ENCODE measurements around the gene LPGAT1.
A peak's percentile ranks its signal among the peaks of the same experiment; 100 is the strongest.
"Not testable (repeated sequence)": the region's sequence is repeated elsewhere in the genome, so short reads cannot be mapped to it uniquely, and the experiment has no call there.

Gene LPGAT1, protein sequence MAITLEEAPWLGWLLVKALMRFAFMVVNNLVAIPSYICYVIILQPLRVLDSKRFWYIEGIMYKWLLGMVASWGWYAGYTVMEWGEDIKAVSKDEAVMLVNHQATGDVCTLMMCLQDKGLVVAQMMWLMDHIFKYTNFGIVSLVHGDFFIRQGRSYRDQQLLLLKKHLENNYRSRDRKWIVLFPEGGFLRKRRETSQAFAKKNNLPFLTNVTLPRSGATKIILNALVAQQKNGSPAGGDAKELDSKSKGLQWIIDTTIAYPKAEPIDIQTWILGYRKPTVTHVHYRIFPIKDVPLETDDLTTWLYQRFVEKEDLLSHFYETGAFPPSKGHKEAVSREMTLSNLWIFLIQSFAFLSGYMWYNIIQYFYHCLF

GRCh38 chr1:211830328-211831142, at the start of gene LPGAT1:
TSS of gene LPGAT1 (minus strand) at chr1:211830763. CDS start at chr1:211829296, 1,467 bp downstream.
- DNase-seq (ENCODE audit: low read depth, low spot score), result no peak
- H3K27ac ChIP-seq, result peak within 1 kb of the TSS; percentile 55

DNA sequence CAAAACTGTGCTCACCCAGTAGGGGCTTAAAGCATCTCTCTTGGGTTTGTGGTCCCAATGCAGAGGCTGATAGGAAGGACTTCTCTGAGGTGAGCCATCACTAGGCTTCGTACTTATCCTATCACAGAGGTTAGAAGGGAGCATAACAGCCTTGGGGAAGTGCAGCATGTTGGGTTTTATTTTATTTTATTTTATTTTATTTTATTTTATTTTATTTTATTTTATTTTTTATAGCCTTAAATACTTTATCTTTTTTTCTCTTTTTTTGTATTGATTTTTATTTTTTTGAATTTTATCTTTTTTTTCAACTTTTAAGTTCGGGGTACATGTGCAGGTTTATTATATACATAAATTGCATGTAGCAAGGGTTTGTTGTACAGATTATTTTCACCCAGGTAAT, 48.9 kb upstream of the LPGAT1 start:
- H3K27ac ChIP-seq, result no peak overlapping the region
- DNase-seq (ENCODE audit: low read depth, low spot score), result no peak

DNA sequence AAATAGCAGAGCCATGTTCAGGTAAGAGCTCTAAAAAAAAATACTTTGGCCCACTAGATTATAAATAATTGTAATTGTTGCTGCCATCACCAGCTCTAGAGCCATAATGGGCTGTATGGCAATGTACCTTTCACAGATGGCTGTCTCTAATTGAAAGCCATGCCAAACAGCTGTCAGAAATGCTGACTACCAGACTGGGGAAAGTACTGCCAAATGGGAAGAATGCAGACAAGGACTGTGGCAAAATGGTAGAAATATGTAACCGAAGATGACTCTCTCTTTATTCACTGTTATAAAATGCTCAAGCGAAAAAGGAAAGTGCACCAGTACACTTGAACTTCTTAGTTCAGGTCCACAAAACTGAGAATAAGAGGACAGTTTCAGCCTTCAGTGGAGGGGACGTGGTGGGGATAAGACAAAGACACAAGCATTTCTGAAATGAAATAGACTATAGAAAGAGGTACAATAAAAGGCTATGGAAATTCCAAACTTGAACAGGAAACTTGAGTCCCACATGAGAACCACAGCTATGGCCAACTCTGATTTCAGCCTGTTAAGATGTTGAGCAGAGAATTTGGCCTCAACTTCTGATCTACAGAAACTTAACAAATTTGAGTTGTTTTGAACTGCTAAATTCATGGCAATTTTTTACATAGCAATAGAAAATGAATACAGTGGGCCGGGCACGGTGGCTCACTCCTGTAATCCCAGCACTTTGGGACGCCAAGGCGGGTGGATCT, 46.5 kb upstream of the LPGAT1 start:
- DNase-seq (ENCODE audit: low read depth, low spot score), result no peak
- no peak overlapping the region for H3K27ac ChIP-seq

DNA sequence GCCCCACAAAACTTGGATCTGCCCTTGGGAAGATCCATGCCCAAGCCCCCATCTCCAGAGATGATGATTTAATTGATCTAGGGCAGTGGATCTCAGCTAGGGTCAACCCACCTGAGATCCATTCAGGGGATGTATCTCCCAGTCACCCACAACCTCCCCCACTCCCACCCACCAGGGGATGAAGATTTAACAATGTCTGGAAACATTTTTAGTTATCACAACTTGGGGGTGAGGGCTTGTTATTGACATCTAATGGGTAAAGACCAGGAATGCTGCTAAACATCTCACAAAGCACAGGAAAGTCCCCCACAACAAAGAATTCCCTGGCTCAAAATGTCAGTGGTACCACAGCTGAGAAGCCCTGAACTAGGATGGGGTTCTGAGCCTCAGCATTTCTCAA, 45.0 kb upstream of the LPGAT1 start:
- no peak overlapping the region for H3K27ac ChIP-seq

GRCh38 chr1:211874521-211875347, 44.2 kb upstream of the LPGAT1 start:
- no peak overlapping the region for H3K27ac ChIP-seq
- DNase-seq (ENCODE audit: low read depth, low spot score), result no peak

More for the DNA sequence above, 45.0 kb upstream of the LPGAT1 start:
- no peak for DNase-seq (ENCODE audit: low read depth, low spot score)

DNA sequence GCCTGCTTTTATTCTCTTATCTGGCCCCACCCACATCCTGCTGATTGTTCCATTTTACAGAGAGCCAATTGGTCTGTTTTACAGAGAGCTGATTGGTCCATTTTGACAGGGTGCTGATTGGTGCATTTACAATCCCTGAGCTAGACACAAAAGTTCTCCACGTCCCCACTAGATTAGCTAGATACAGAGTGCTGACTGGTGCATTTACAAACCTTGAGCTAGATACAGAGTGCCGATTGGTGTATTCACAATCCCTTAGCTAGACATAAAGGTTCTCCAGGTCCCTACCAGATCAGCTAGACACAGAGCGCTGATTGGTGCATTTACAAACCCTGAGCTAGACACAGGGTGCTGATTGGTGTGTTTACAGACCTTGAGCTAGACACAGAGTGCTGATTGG, 43.2 kb upstream of the LPGAT1 start:
- not testable (repeated sequence) for H3K27ac ChIP-seq; DNase-seq (ENCODE audit: low read depth, low spot score)

DNA sequence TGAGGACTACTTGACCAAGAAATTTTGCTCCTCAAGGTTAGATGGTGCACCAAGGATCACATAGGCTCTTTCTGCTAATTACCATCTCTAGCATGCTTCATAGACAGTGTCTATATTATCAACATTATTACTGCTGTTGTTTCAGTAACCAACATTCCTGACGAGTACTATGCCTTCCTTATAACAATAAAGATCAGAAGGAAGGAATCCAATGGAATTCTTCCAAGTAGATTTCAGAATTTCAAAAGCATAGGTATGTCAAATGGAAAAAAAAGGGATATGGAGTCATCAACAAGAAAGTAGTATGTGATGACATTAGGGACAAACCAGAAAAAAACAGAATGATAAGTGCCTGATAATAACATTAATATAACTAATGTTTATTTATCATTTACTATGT, 39.6 kb upstream of the LPGAT1 start:
- no peak for DNase-seq (ENCODE audit: low read depth, low spot score)
- H3K27ac ChIP-seq, result no peak overlapping the region

GRCh38 chr1:211865180-211865579, 34.6 kb upstream of the LPGAT1 start:
- no peak for DNase-seq (ENCODE audit: low read depth, low spot score)
- H3K27ac ChIP-seq, result no peak overlapping the region

DNA sequence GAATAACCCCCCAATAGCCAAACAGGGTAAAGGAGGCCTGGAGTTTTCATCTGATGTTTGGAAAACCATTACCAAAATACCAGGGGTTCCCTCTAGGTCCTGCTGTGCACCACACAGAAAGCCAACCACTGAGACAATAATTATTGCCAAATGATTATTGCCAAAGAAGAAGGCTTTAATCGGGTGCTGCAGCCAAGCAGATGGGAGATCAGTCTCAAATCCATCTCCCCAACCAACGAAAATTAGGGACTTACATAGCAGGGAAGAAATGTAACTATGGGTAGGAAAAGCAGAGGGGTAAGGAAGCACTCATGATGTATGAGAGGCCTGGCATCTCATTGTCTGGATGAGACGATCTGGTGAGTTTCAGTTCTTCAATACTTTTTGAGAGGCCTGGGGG, 28.8 kb upstream of the LPGAT1 start:
- H3K27ac ChIP-seq, result no peak overlapping the region
- DNase-seq (ENCODE audit: low read depth, low spot score), result no peak

DNA sequence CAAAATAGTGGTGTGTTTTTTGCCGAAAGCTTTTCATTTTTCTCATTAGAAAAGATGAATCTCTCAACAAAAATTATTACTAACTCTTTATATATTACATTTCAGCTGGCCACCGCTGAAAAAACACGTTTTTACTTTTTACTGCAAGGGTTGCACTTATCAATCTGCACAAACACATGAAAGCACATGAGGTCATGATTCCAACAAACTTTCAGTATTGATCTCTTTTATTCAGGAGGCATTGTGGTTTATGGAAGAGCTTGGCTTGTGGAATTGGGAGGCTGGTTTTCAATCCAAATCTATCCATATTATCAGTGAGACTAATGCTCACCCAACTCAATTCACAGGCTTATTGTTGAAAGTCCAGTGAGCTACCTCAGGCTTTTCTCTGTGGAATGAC, 20.6 kb upstream of the LPGAT1 start:
- no peak overlapping the region for H3K27ac ChIP-seq
- no peak for DNase-seq (ENCODE audit: low read depth, low spot score)

DNA sequence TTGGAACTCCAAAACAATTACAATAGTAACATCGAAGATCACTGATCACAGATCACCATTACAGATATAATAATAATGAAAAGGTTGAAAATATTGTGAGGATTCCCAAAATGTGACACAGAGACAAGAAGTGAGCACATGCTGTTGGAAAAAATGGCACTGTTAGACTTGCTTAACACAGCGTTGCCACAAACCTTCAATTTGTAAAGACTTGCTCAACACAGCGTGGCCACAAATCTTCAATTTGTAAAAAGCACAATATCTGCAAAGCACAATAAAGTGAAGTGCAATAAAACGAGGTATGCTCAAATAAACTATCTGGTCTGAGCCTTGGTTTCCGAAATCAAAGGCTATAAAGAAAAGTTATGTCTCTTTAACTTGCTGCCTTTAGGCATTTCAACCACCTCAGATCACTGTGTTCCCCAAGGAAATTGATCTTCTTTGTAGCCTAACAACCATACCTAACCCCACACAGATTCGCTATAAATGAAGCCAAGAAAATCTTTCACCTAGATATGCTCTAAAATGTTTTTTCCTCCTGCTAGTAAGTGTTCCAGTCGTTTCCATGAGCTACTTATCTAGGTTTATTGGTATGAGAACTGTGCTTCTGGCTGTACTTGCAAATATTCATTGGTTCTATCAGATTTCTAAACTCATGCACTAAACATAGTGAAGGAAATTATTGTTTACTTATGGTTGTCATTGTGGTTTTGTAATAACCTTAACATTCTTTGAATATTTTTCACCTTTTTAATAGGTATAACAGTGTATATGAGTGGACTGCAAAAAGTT, 13.1 kb upstream of the LPGAT1 start:
- no peak overlapping the region for H3K27ac ChIP-seq
- DNase-seq (ENCODE audit: low read depth, low spot score), result no peak

DNA sequence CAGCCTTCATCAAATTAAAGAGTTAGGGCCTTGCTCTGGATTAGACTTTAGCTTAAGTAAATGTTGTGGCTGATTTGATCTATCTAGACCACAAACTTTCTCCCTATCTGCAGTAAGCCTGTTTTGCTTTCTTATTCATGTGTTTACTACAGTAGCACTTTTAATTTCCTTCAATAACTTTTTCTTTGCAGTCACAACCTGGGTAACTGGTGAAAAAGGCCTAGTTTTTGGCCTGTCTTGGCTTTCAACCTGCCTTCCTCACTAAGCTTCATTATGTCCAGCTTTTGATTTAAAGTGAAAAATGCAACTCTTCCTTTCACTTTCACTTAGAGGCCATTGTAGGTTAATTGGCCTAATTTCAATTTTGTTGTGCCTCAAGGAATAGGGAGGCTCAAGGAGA, 12.5 kb upstream of the LPGAT1 start:
- no peak for DNase-seq (ENCODE audit: low read depth, low spot score)
- no peak overlapping the region for H3K27ac ChIP-seq

DNA sequence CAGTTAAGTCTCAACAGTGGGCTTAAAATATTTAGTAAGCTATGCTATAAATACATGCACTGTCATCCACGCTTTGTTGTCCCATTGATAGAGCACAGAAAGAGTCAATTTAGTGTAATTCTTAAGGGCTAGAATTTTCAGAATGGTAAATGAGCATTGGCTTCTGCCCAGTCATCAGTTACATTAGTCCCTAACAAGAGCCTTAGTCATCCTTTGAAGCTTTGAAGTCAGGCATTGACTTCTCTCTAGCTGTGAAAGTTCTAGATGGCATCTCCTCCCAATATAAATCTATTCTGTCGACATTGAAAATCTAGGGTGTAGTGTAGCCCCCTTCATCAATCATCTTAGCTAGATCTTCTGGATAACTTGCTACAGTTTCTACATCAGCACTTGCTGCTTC, 12.0 kb upstream of the LPGAT1 start:
- no peak for DNase-seq (ENCODE audit: low read depth, low spot score)
- no peak overlapping the region for H3K27ac ChIP-seq

DNA sequence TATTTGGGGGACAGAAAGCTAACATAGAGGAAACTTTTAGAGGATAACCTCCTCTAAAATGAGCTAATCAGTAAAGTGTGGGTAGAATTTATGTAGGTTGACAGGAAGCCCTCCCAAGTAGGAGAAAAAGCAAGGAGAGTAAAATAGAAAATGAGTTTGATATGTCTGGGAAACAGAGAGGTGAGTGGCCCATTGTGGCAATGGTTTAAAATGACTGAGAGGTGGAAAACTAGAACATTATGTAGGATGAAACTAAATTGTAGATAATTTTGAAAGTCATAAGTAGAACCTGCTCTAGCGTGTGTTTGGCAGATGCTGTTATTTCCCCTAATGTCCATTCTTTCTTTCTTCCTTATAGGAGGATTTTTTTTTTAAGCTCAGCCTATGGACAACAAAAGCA, 8.5 kb upstream of the LPGAT1 start:
- no peak for DNase-seq (ENCODE audit: low read depth, low spot score)

DNA sequence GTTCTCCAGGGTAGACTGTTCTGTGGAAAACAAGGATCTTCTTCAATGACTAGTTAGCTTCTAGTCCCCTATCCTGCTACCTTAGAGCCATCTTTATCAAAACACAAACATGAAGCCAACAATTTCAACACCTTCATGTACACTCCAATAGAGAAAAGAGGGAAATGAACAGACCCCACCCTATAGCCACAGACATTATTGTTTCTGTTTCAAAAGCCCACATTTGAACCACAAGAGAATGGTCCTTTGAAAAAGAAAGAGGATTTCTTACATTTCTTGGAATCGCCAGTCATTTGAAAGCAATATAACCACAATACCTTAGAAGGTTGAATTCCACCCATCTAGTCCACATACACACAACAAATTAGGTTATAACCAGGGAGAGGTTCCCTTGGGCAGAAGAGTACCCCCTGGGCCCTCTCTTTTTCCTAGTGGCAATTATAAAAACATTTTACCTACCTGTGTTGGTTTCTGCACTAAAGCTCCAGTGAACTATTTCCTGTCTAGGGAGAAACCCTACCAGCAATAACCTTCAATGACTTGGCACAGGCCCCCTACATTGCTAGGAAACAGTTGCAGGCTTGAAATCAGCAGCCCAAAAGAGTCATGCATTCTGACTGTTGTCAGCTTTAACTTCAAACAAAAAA, 2.7 kb upstream of the LPGAT1 start:
- no peak overlapping the region for H3K27ac ChIP-seq
- no peak for DNase-seq (ENCODE audit: low read depth, low spot score)

More for the DNA sequence above, 8.5 kb upstream of the LPGAT1 start:
- no peak overlapping the region for H3K27ac ChIP-seq

DNA sequence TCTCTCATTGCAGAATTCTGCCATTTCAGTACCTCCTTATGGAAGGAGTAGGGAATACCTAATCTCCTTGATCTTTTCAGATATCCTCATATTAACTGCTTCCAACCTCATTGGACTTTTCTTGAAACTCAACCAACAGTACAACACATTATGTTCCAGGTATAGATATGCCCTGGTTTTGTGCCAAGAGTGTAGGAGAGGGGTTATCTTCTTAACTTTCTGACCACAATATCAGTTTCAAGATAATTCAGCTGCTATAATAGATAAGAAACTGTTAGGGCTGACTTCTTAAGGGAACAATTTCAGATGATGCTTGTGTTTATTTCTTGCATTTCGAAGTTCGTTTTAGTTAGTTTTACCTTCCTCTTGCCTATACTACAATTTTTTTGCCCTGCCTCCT, 2.1 kb upstream of the LPGAT1 start:
- no peak overlapping the region for H3K27ac ChIP-seq
- no peak for DNase-seq (ENCODE audit: low read depth, low spot score)

- no peak for DNase-seq (ENCODE audit: low read depth, low spot score)
- no peak overlapping the region for H3K27ac ChIP-seq
Measured at GRCh38 chr1:211831558-211832323, 1.2 kb upstream of the LPGAT1 start.

DNA sequence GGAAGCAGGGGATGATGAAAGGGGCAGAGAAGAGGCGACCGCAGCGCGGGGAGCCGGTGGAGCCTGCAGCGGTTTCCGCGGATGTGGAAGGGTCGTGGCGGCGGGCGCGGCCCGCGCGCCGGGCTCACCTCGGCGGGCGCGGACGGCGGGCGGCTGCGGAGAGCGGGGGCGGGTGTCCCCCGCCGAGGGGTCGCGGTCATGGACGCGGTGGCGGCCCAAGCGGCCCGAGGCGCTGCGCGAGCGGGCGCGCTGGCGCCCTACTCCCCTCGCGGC, 572 bp downstream of the LPGAT1 start:
- peak overlapping the region; percentile 55 for H3K27ac ChIP-seq
- no peak for DNase-seq (ENCODE audit: low read depth, low spot score)

Measured in epithelial cell of prostate (primary cell).